GM19324 (cell line): ENCODE measurements around the gene SUPT3H.
A peak's percentile ranks its signal among the peaks of the same experiment; 100 is the strongest.
"Not testable (repeated sequence)": the region's sequence is repeated elsewhere in the genome, so short reads cannot be mapped to it uniquely, and the experiment has no call there.

ENCODE experiments used
- ATAC-seq: cut with Tn5 transposase; IDR thresholded peaks from one replicate; pipeline ENCODE4 v1.9.1; 2021; ENCODE audit warnings: mild to moderate bottlenecking, moderate library complexity; ENCODE audit not compliant: unreplicated experiment, low FRiP score

Gene SUPT3H

GRCh38 chr6:44925100-44925739, 452.5 kb downstream of the SUPT3H start:
- ATAC-seq = no peak

- no peak for ATAC-seq
Observed at GRCh38 chr6:44923444-44923843, 454.3 kb downstream of the SUPT3H start.

- no peak for ATAC-seq
Observed at GRCh38 chr6:44921798-44922197, 455.9 kb downstream of the SUPT3H start.

GRCh38 chr6:44920952-44921491, 456.7 kb downstream of the SUPT3H start:
- no peak for ATAC-seq

GRCh38 chr6:44918671-44919296, 458.9 kb downstream of the SUPT3H start:
- ATAC-seq = no peak

- no peak for ATAC-seq
Observed at GRCh38 chr6:44917430-44917829, 460.3 kb downstream of the SUPT3H start.

GRCh38 chr6:44915111-44915510, 462.6 kb downstream of the SUPT3H start:
- ATAC-seq = no peak

GRCh38 chr6:44914141-44914540, 463.6 kb downstream of the SUPT3H start:
- no peak for ATAC-seq

GRCh38 chr6:44906761-44907160, 471.0 kb downstream of the SUPT3H start:
- ATAC-seq = no peak

- ATAC-seq = not testable (repeated sequence)
Observed at GRCh38 chr6:44900358-44900757, 477.4 kb downstream of the SUPT3H start.

GRCh38 chr6:44898296-44898930, 479.3 kb downstream of the SUPT3H start:
- no peak for ATAC-seq

GRCh38 chr6:44897316-44897715, 480.4 kb downstream of the SUPT3H start:
- ATAC-seq = no peak

- ATAC-seq = no peak
Observed at GRCh38 chr6:44896701-44897100, 481.0 kb downstream of the SUPT3H start.

- no peak for ATAC-seq
Observed at GRCh38 chr6:44892579-44892978, 485.2 kb downstream of the SUPT3H start.

GRCh38 chr6:44879071-44879470, 498.7 kb downstream of the SUPT3H start:
- not testable (repeated sequence) for ATAC-seq

- not testable (repeated sequence) for ATAC-seq
Observed at GRCh38 chr6:44876638-44877037, 501.1 kb downstream of the SUPT3H start.

GRCh38 chr6:44869321-44869897, 508.3 kb downstream of the SUPT3H start:
- peak; percentile 75 for ATAC-seq

GRCh38 chr6:44868910-44869309, 508.8 kb downstream of the SUPT3H start:
- ATAC-seq = peak; percentile 38

GRCh38 chr6:44868335-44868668, 509.4 kb downstream of the SUPT3H start:
- peak; percentile 31 for ATAC-seq

GRCh38 chr6:44867571-44868334, 510.0 kb downstream of the SUPT3H start:
- peak; percentile 61 for ATAC-seq

- ATAC-seq = not testable (repeated sequence)
Observed at GRCh38 chr6:44865184-44865583, 512.5 kb downstream of the SUPT3H start.
